NCI-H1436 treated with DMSO at 0.1 percent for 48 hours (cell line): ENCODE data around the gene PSMG4.

Experiments
- DNase-seq: peaks from one replicate; lab custom pipeline; 2025; lab: John Stamatoyannopoulos, UW

PSMG4 gene

GRCh38 chr6:3252369-3252768, 6.4 kb upstream of the PSMG4 start:
- DNase-seq, result no peak

DNA sequence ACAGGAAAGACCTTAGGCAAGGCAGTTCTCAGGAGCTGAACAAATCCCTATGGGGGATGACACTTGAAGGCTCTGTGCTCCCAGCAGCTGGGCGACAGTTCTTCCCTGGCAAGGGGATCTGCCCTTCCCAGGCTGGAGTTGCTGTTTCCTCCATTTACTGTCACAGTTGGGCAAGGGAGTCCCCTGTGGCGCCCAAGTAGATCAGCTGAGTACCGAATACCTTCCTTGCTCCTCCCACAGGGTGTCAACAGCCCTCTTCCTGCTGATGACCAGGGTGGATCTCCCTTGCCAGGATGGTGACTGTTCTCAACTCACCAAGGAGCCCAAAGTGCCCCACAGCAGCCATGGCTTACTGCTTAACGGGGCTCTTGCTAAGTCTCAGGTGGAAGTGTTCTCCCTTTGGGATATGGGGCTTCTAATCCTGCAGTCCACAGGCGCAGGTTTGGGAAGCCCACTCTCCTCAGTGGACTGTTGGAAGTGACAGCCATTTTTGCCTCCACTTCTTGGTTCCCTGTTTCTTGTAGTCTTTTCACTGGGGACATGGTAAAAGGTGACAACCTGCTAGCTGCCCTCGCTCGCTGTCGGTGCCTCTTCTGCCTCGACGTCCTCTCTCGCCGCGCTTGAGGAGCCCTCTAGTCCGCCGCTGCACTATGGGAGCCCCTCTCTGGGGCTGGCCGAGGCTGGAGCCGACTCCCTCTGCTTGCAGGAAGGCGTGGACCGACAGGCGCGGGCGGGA, 5.7 kb upstream of the PSMG4 start:
- DNase-seq, result no peak

DNA sequence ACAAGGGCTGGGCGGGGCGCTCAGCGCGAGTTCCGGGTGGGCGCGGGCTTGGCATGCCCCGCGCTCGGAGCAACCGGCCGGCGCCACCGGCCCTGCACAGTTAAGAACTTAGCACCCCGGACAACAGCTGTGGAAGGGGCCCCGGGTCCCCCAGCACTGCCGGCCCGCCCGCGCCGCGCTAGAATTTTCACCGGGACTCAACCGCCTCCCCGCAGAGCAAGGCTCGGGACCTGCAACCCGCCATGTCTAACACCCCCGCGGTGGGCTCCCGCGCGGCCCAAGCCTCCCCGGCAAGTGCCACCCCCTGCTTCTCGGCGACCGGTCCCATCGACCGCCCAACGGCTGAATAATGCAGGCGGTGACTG, 5.2 kb upstream of the PSMG4 start:
- no peak for DNase-seq

DNA sequence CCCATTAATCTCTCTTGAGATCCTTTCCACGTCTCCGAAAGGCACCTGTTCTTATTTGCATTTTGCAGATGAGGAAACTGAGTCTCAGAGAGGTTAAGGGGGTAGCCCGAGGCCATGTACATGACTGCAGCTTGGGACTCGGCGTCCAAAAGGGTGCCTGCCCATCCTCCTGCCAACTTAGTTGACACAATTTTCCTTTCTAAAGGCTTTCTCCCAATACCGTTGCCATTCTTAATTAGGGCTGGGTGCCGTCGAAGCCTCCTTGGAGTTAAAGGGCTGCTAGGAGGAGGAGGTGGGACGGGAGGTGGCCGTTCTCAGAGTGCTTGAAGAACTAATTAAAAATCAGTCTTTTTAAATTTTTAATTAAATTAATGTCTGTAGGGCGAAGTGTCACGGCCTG, 546 bp upstream of the PSMG4 start:
- no peak for DNase-seq

GRCh38 chr6:3259491-3259958, 778 bp downstream of the PSMG4 start:
- DNase-seq, result no peak

DNA sequence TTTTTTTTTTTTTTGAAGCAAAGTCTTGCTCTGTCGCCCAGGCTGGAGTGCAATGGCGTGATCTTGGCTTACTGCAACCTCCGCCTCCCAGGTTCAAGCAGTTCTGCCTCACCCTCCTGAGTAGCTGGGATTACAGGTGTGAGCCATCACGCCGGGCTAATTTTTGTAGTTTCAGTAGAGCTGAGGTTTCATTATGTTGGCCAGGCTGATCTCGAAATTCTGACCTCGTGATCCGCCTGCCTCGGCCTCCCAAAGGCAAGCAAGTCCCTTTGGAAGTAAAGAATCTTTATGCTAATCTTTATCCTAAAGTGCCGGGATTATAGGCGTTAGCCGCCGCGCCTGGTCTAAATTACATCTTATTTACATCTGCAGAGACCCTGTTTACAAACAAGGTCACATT, 1.5 kb downstream of the PSMG4 start:
- DNase-seq, result no peak

GRCh38 chr6:3260772-3261517, 2.2 kb downstream of the PSMG4 start:
- no peak for DNase-seq

DNA sequence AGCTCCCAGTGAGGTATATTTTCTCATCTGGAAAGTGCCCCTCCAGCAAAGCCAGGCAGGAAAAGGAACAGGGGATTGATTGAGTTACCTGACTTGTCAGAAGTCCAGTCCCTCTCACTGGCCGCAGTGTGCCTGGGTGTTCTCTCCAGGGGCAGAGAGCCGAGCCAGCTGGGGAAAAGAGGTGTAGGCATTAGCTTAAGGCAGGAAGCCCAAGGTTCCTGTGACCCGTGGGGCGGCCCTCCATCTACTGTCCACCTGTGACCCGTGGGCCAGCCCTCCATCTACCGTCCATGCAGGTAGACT, 2.7 kb downstream of the PSMG4 start:
- DNase-seq, result no peak

GRCh38 chr6:3261921-3262320, 3.2 kb downstream of the PSMG4 start:
- DNase-seq, result no peak

- no peak for DNase-seq
These were observed 4.3 kb downstream of the PSMG4 start for GRCh38 chr6:3263096-3263495.

DNA sequence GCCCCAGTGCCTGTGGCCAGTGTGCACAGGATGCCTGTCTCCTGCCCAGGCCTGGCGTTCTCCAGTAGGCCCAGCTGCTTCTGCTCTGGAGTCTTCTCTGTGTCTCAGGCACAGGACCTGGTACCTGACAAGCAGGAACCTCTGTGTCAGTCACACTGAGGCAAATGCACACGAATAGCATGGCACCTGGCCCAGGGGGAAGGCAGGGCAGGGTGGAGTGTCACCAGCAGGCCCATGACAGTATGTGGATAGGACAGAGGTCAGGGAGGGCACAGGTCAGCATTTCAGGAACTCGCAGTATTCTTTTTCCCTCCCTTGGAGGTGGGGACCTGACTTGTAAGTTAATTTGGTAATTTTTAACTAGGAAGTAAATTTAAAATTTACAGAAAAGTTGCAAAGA, 5.6 kb downstream of the PSMG4 start:
- DNase-seq, result no peak

DNA sequence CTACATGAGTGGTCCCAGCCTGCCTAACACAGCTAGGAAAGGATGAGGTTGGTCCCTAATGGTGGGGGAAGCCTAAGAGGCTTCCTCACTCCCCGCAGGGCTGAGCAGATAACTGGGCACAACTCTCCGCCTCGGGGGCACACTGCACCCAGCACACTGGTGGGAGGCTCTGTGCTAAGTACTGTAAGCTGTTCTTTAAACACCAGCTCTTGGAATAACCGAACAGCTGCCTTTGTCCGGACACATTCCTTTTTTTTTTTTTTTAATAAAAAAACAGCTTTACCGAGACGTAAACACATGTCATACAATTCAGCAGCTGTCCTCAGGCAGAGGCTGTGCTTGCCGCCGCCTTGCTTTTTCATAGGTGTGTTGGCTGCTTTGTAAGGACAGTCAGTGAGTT, 6.9 kb downstream of the PSMG4 start:
- no peak for DNase-seq

- DNase-seq, result no peak
These were observed 7.4 kb downstream of the PSMG4 start for GRCh38 chr6:3266170-3266569.

DNA sequence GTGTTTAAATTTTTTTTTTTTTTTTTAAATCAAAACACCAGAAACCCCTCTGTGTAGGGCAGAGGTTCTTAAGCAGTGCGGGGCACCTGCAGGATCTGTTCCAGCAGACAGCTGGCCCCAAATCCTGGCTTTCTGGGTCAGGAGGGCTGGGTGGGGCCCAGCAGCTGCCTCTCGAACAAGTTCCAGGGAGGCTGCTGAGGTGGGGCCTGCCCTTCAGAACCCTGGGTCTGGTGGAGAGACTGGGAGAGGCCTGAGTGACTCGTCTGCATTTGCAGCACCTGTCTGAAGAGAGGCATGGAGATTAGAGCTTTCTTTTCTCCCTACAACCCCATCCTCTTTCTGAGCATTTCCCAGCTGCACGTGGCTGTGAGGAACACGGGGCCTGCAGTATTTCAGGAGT, 8.4 kb downstream of the PSMG4 start:
- DNase-seq, result no peak

GRCh38 chr6:3268680-3269079, 9.9 kb downstream of the PSMG4 start:
- DNase-seq, result no peak

DNA sequence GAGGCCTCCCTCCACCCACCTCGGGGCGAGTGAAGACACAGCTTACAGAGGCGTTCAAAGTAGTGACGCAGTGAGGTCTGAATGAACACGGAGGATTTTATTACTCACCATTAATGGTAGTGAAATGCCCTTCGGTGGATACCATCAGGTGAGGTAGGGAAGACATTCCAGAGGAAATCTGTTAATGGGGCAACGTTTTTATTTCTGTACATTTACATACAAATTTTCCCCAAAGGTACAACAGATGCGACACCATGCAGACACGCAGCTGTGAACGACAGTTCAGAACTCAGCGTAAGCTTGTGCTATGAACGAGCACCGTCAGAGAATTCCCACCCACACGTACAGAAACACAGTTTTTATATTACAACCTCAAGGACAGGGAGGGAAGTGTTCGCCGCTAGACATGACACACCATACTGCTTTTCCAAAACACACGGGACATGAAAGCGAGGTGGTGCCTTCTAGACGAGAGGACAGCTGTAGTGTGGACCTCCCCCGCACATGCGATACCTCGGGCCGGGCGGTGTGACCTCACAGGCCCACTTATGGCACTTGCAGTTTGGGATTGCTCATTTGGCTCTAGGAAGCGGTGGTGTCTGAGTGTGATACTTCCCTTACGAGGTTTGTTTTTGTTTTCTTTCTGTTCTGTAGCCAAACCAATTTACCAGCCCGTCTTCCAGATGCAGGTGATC, 10.7 kb downstream of the PSMG4 start:
- DNase-seq, result no peak

GRCh38 chr6:3270258-3270657, 11.5 kb downstream of the PSMG4 start:
- no peak for DNase-seq

- DNase-seq, result no peak
These were observed 13.0 kb downstream of the PSMG4 start for GRCh38 chr6:3271756-3272155.

DNA sequence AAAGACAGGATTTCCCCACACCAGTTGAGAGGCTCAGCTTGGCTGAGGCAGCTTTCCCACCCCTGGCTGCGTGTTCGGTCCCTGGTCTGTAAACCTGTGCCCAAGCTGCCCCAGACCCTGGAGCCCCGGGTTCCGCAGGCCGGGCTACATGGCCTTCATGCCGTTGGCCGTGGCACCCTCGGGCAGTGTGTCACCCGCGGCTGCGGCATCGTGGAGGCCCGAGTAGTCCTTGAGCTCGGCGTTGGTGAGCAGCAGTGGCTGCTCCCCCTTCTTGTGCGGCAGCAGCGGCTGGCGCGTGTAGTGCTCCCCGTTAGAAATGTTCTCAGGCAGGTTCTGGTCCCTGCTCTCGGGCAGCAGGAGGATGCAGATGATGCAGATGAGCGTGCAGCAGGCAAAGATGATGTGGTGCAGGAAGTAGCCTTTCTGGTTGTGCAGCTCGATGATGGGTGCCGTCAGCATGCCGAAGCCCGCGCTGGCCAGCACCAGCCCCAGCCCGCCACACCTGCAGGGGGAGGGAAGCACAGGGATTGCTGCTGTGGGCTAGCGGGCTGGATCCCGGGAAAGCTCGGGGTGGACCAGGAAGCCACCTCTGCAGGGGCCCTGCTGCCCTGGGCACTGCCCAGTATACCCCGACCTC, 14.3 kb downstream of the PSMG4 start:
- DNase-seq, result no peak

DNA sequence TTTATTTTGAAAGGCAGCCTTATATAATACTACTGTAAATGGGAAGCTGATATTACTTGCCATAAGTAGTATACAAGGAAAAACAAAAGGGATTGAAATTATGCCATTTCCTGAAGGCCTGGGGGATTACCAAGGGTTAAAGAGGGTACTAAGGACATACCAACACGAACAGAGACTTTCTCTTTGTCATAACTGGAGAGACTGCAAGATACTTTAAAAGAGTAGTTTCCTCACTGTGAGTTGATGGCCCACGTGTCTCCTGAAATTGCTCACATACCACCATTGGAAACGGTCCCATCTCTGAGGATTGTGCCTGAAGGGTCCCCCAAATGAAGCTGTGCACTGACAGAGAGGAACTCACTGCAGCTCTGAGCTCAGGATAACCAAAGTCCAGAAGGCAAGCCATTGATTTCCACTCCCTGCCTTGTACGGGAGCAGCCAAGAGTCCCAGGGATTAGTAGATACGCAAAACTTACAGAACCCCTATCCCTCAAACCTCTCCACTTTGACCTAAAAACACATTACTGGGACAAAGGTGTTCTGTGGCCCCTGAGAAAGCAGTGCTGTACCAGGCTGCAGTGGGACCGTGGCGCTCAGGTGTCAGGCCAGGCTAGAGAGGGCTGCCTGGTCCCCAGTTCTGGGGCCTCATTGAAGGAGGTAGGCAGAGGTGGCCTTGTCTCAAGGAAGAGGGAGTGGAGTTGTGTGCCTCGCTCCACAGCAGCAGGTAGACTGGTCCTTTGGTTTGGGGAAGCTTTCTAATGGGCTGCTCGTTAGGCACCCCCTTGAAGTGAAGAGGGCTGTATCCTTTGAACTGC, 15.2 kb downstream of the PSMG4 start:
- no peak for DNase-seq

- no peak for DNase-seq
These were observed 17.7 kb downstream of the PSMG4 start for GRCh38 chr6:3276174-3277167.
